Neural crest cell (in vitro differentiated cells): ENCODE results near the gene FTSJ3. TPM values are rescaled to one million over a fixed set of nuclear protein-coding genes. Genes with fewer than 3 reads are reported as not detected.

Source experiments
- DNase-seq: peaks from one replicate; pipeline ENCODE4 v3.0.0; 2021; ENCODE audit warnings: low read depth, mixed read lengths, low spot score
- H3K27ac Mint-ChIP-seq: one replicate; pipeline ENCODE4 v1.8.0; 2021; ENCODE audit warnings: mild to moderate bottlenecking, mixed read lengths; ENCODE audit not compliant: unreplicated experiment
- H3K27me3 Mint-ChIP-seq: 2 replicates; pipeline ENCODE4 v1.8.0; 2021; ENCODE audit warnings: low read depth, mild to moderate bottlenecking, mixed read lengths
- H3K36me3 Mint-ChIP-seq: 2 replicates; pipeline ENCODE4 v1.8.0; 2021; ENCODE audit warnings: low read depth, mild to moderate bottlenecking, mixed read lengths
- H3K4me1 Mint-ChIP-seq: 2 replicates; pipeline ENCODE4 v1.8.0; 2021; ENCODE audit warnings: mixed read lengths
- H3K4me3 Mint-ChIP-seq: one replicate; pipeline ENCODE4 v1.8.0; 2021; ENCODE audit warnings: mild to moderate bottlenecking, mixed read lengths
- H3K9me3 Mint-ChIP-seq: 2 replicates; pipeline ENCODE4 v1.8.0; 2021; ENCODE audit warnings: mixed read lengths
- total RNA-seq: library from RNA; stranded (reverse); gene quantifications from 2 replicates; pipeline ENCODE4 v1.2.1, GENCODE V29; 2021
- TF ChIP-seq, protein P1 (sequence below): fragments of 200-600 bp; sonication (generic); conservative IDR thresholded peaks from 2 replicates; pipeline ENCODE4 v1.5.0; 2021; ENCODE audit warnings: antibody characterized with exemption, mild to moderate bottlenecking

Gene FTSJ3
- total RNA-seq, 1 donor from 2014 or later, result 57.4 TPM

DNA sequence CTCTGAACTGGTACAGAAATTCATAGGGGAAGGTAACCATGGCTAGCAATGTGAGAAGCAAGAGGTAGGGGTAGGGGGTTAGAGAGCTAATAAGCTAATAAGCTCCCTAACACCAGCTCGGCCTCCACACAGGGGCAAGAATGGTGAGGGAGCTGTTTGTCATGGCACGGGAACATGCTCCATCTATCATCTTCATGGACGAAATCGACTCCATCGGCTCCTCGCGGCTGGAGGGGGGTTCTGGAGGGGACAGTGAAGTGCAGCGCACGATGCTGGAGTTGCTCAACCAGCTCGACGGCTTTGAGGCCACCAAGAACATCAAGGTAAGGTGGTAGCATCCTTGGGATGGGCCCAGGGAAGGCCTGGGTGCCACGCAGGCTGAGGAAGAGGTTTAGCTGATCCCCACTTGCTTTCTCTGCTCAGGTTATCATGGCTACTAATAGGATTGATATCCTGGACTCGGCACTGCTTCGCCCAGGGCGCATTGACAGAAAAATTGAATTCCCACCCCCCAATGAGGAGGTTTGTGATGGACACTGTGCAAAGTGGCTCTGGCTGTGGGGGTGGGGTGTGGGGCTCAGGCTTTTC, 3.5 kb upstream of the FTSJ3 start:
- Mint-ChIP-seq H3K4me1 (peaks cover 35% of the 10 kb centered on the region), H3K4me3 (peak overlapping the region; percentile 75), H3K36me3 (peaks cover 21% of the 10 kb centered on the region), H3K27me3 (peaks cover 3% of the 10 kb centered on the region), H3K9me3 (no peaks in the 10 kb centered on the region), H3K27ac (peak overlapping the region; percentile 16)
- TF ChIP-seq, protein P1, sequence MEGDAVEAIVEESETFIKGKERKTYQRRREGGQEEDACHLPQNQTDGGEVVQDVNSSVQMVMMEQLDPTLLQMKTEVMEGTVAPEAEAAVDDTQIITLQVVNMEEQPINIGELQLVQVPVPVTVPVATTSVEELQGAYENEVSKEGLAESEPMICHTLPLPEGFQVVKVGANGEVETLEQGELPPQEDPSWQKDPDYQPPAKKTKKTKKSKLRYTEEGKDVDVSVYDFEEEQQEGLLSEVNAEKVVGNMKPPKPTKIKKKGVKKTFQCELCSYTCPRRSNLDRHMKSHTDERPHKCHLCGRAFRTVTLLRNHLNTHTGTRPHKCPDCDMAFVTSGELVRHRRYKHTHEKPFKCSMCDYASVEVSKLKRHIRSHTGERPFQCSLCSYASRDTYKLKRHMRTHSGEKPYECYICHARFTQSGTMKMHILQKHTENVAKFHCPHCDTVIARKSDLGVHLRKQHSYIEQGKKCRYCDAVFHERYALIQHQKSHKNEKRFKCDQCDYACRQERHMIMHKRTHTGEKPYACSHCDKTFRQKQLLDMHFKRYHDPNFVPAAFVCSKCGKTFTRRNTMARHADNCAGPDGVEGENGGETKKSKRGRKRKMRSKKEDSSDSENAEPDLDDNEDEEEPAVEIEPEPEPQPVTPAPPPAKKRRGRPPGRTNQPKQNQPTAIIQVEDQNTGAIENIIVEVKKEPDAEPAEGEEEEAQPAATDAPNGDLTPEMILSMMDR, result no peak
- DNase-seq, result no peak

- Mint-ChIP-seq H3K27me3 (peaks cover 3% of the 10 kb centered on the region), H3K36me3 (peaks cover 24% of the 10 kb centered on the region), H3K4me1 (peaks cover 42% of the 10 kb centered on the region), H3K9me3 (no peaks in the 10 kb centered on the region), H3K27ac (no peak overlapping the region), H3K4me3 (peak overlapping the region; percentile 75)
- DNase-seq, result no peak
- TF ChIP-seq, protein P1, result no peak
Measured at GRCh38 chr17:63830278-63830677, 2.8 kb upstream of the FTSJ3 start.

GRCh38 chr17:63828936-63829335, 1.5 kb upstream of the FTSJ3 start:
- H3K27ac Mint-ChIP-seq, result no peak overlapping the region
- H3K4me3 Mint-ChIP-seq, result peak overlapping the region; percentile 99
- peaks cover 39% of the 10 kb centered on the region for H3K4me1 Mint-ChIP-seq
- H3K9me3 Mint-ChIP-seq, result no peaks in the 10 kb centered on the region
- DNase-seq, result no peak
- H3K36me3 Mint-ChIP-seq, result peaks cover 32% of the 10 kb centered on the region
- TF ChIP-seq, protein P1, result no peak
- H3K27me3 Mint-ChIP-seq, result peaks cover 3% of the 10 kb centered on the region

GRCh38 chr17:63827801-63828221, 348 bp upstream of the FTSJ3 start:
- Mint-ChIP-seq H3K9me3 (no peaks in the 10 kb centered on the region), H3K36me3 (peaks cover 41% of the 10 kb centered on the region), H3K27ac (peak overlapping the region; percentile 100), H3K4me1 (peaks cover 39% of the 10 kb centered on the region), H3K27me3 (peaks cover 3% of the 10 kb centered on the region), H3K4me3 (peak overlapping the region; percentile 99)
- TF ChIP-seq, protein P1, result no peak
- no peak for DNase-seq

DNA sequence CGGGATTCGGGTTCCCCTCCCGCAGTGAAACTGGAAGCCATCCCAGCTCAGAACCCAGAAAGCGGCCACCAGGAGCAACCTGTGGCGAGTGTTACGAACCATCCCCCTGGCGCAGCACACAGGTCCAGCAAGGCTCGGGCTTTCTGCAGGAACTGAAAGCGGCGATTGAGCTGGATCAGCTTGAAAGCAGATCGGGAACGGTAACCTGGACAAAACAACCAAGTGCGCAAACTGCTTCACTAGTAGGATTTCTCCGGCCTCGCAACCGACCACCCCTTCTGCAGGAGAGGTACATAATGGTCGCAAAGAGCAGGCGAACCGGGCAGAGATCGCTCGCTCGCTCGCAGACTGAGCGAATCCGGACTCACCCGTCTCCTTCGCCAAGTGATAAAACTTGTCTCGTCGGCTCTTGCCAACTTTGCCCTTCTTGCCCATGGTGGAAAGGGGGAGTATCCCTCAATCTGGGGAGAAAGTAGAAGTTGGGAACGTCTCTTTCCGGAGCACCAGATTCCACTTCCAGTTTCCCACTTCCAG, 928 bp downstream of the FTSJ3 start:
- H3K27ac Mint-ChIP-seq, result peak overlapping the region; percentile 100
- peaks cover 42% of the 10 kb centered on the region for H3K36me3 Mint-ChIP-seq
- H3K27me3 Mint-ChIP-seq, result peaks cover 3% of the 10 kb centered on the region
- H3K4me3 Mint-ChIP-seq, result peak overlapping the region; percentile 99
- TF ChIP-seq, protein P1, result no peak
- H3K4me1 Mint-ChIP-seq, result peaks cover 39% of the 10 kb centered on the region
- no peak for DNase-seq
- no peaks in the 10 kb centered on the region for H3K9me3 Mint-ChIP-seq
